ENCODE data around the gene SUCLG2.

DNA sequence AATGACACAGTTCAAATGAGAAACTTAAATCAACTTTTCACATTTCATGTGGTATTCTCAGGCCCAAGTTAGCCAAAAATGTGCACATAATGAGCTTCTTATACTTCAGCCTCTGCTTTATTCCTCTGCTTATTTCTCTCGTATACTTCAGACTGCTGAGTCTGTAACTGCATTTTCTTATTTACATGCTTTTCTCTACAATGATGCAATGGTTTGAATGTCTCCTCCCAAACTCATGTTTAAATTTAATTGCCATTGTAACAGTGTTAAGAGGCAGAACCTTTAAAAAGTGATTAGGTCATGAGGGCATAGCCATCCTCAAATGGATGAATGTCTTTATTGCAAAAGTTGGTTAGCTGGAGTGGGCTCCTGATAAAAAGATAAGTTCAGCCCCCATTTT, 184.2 kb downstream of the SUCLG2 start:
- TF ChIP-seq, protein P1, sequence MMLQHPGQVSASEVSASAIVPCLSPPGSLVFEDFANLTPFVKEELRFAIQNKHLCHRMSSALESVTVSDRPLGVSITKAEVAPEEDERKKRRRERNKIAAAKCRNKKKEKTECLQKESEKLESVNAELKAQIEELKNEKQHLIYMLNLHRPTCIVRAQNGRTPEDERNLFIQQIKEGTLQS (IDR thresholded peaks at IDR 0.05) = no peak
- TF ChIP-seq, protein P1 (CRISPR knock-in tag; conservative IDR thresholded peaks at IDR 0.05) = no peak
- no peak for TF ChIP-seq TGIF2 (CRISPR knock-in tag; IDR thresholded peaks at IDR 0.05)
- TF ChIP-seq ESRRA (IDR thresholded peaks at IDR 0.05; ENCODE audit: borderline replicate concordance, low read depth) = no peak
- TF ChIP-seq, protein P2, sequence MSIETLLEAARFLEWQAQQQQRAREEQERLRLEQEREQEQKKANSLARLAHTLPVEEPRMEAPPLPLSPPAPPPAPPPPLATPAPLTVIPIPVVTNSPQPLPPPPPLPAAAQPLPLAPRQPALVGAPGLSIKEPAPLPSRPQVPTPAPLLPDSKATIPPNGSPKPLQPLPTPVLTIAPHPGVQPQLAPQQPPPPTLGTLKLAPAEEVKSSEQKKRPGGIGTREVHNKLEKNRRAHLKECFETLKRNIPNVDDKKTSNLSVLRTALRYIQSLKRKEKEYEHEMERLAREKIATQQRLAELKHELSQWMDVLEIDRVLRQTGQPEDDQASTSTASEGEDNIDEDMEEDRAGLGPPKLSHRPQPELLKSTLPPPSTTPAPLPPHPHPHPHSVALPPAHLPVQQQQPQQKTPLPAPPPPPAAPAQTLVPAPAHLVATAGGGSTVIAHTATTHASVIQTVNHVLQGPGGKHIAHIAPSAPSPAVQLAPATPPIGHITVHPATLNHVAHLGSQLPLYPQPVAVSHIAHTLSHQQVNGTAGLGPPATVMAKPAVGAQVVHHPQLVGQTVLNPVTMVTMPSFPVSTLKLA (conservative IDR thresholded peaks at IDR 0.05) = no peak
- TF ChIP-seq SMC3 (conservative IDR thresholded peaks at IDR 0.05; ENCODE audit: insufficient read depth, low read depth, low read length) = no peak
- no peak for TF ChIP-seq ARID1B (IDR thresholded peaks at IDR 0.05)
- TF ChIP-seq PRPF4 (IDR thresholded peaks at IDR 0.05; ENCODE audit: insufficient read depth, low read depth, low read length, poor library complexity, severe bottlenecking) = no peak
- no peak for TF ChIP-seq ZNF224 (CRISPR knock-in tag; IDR thresholded peaks at IDR 0.05)
- TF ChIP-seq, protein P3, sequence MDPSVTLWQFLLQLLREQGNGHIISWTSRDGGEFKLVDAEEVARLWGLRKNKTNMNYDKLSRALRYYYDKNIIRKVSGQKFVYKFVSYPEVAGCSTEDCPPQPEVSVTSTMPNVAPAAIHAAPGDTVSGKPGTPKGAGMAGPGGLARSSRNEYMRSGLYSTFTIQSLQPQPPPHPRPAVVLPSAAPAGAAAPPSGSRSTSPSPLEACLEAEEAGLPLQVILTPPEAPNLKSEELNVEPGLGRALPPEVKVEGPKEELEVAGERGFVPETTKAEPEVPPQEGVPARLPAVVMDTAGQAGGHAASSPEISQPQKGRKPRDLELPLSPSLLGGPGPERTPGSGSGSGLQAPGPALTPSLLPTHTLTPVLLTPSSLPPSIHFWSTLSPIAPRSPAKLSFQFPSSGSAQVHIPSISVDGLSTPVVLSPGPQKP (CRISPR knock-in tag; IDR thresholded peaks at IDR 0.05) = no peak
- no peak for TF ChIP-seq ZNF274 (IDR thresholded peaks at IDR 0.05; ENCODE audit: borderline replicate concordance, low read depth, low read length)

All from K562 (cell line).